ENCODE results near the gene CNOT6. TPM values are rescaled to one million over a fixed set of nuclear protein-coding genes. Genes with fewer than 3 reads are reported as not detected.

The CNOT6 gene
- total and polyA plus RNA-seq, 10 of the 15 experiments (the other 5 are each of a cell fraction or from before 2014, with no cell fraction given) = 3.8 to 22.1 (median 12.1) TPM

- Histone ChIP-seq H4K20me1 (ENCODE audit: control insufficient read depth, insufficient read depth) (no peaks in the 10 kb centered on the region), H3K9ac (ENCODE audit: control insufficient read depth, insufficient read depth, low read length) (no peak overlapping the region), H3K36me3 (ENCODE audit: control insufficient read depth in 2 of 2, insufficient read depth in 2 of 2, low read length in 1 of 2) (no peaks in the 10 kb centered on the region), H3K4me2 (ENCODE audit: control insufficient read depth, insufficient read depth) (no peak overlapping the region), H3K27me3 (replicated peaks in 1 of 2; ENCODE audit: control insufficient read depth in 2 of 2, insufficient read depth in 2 of 2, low read length in 1 of 2) (no peaks in the 10 kb centered on the region), H3K4me3 (no peak overlapping the region), H3K9me3 (replicated peaks; ENCODE audit: control insufficient read depth, insufficient read depth, low read length) (no peaks in the 10 kb centered on the region), H3K79me2 (ENCODE audit: control insufficient read depth, insufficient read depth, low read length) (no peaks in the 10 kb centered on the region), H3K4me1 (ENCODE audit: control insufficient read depth, insufficient read depth, low read length) (no peaks in the 10 kb centered on the region), H2AFZ (ENCODE audit: control insufficient read depth, low read depth, low read length) (no peak overlapping the region), H3K27ac (ENCODE audit: control insufficient read depth, insufficient read depth) (no peak overlapping the region)
- 90% methylated on average over 15 of the region's 15 CpGs for WGBS (ENCODE audit: insufficient coverage, insufficient replicate concordance, low lambda C conversion rate, missing lambda C conversion rate)
- ChIA-PET RAD21 (ENCODE audit: unreplicated experiment) (no interaction called here), POLR2A (no interaction called here), CTCF (no interaction called here), SMC1A (ENCODE audit: uncharacterized antibody, unreplicated experiment) (no interaction called here)
- DNase-seq (ENCODE audit: low read depth, low spot score) (no peak), FAIRE-seq (no peak), ATAC-seq (no peak)
- BruUV-seq (replicated peaks) = no TSS peak
- in situ Hi-C loops (cut with MboI) = no loop called here
- intact Hi-C loops (cut with micrococcal nuclease; ENCODE audit: unreplicated experiment) = no loop called here
- TF ChIP-seq ZNF592 (IDR thresholded peaks at IDR 0.05) (no peak), CBFB (IDR thresholded peaks at IDR 0.05; ENCODE audit: low read depth) (no peak), USF2 (IDR thresholded peaks at IDR 0.05; ENCODE audit: borderline replicate concordance, low read depth, low read length) (no peak), SMC3 (IDR thresholded peaks at IDR 0.05; ENCODE audit: borderline replicate concordance, low read length) (no peak), EED (IDR thresholded peaks at IDR 0.05; ENCODE audit: low read depth) (no peak), SIX5 (IDR thresholded peaks at IDR 0.05; ENCODE audit: low read depth, low read length, severe bottlenecking) (no peak), POLR2A (IDR thresholded peaks at IDR 0.05; ENCODE audit: low read depth, low read length) (no peak), ZBTB11 (CRISPR knock-in tag; IDR thresholded peaks at IDR 0.05) (no peak), STAT3 (IDR thresholded peaks at IDR 0.05; ENCODE audit: low read depth, low read length) (no peak), BHLHE40 (IDR thresholded peaks at IDR 0.05; ENCODE audit: borderline replicate concordance in 1 of 2, low read depth in 2 of 2, low read length in 1 of 2) (no peak), CBX5 (IDR thresholded peaks at IDR 0.05; ENCODE audit: low read depth) (no peak), RBBP5 (conservative IDR thresholded peaks at IDR 0.05) (no peak), SUZ12 (IDR thresholded peaks at IDR 0.05; ENCODE audit: unreplicated experiment) (no peak)
- TF ChIP-seq, protein P1, sequence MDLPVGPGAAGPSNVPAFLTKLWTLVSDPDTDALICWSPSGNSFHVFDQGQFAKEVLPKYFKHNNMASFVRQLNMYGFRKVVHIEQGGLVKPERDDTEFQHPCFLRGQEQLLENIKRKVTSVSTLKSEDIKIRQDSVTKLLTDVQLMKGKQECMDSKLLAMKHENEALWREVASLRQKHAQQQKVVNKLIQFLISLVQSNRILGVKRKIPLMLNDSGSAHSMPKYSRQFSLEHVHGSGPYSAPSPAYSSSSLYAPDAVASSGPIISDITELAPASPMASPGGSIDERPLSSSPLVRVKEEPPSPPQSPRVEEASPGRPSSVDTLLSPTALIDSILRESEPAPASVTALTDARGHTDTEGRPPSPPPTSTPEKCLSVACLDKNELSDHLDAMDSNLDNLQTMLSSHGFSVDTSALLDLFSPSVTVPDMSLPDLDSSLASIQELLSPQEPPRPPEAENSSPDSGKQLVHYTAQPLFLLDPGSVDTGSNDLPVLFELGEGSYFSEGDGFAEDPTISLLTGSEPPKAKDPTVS (IDR thresholded peaks at IDR 0.05; ENCODE audit: low read depth, low read length) = no peak
- TF ChIP-seq, protein P2, sequence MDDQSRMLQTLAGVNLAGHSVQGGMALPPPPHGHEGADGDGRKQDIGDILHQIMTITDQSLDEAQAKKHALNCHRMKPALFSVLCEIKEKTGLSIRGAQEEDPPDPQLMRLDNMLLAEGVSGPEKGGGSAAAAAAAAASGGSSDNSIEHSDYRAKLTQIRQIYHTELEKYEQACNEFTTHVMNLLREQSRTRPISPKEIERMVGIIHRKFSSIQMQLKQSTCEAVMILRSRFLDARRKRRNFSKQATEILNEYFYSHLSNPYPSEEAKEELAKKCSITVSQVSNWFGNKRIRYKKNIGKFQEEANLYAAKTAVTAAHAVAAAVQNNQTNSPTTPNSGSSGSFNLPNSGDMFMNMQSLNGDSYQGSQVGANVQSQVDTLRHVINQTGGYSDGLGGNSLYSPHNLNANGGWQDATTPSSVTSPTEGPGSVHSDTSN (IDR thresholded peaks at IDR 0.05; ENCODE audit: insufficient replicate concordance, low read depth, low read length) = no peak
Observed at GRCh38 chr5:180618487-180618828, 124.3 kb downstream of the CNOT6 start.

All from GM12878 (cell line).